ENCODE data around the gene COMT. TPM values are rescaled to one million over a fixed set of nuclear protein-coding genes. Genes with fewer than 3 reads are reported as not detected.
A peak's percentile ranks its signal among the peaks of the same experiment; 100 is the strongest.

COMT gene
- total RNA-seq, 1 experiment from 2014 or later, result 196 TPM

- H3K27me3 Mint-ChIP-seq (ENCODE audit: insufficient read depth, unreplicated experiment), result no peaks in the 10 kb centered on the region
- peaks cover 12% of the 10 kb centered on the region for H3K36me3 Mint-ChIP-seq (ENCODE audit: insufficient read depth, unreplicated experiment)
- no peak overlapping the region for H3K4me3 Mint-ChIP-seq (ENCODE audit: unreplicated experiment)
- peaks cover 7% of the 10 kb centered on the region for H3K4me1 Mint-ChIP-seq (ENCODE audit: insufficient read depth, unreplicated experiment)
- peak; percentile 97 for TF ChIP-seq CTCF (IDR thresholded peaks at IDR 0.05; ENCODE audit: unreplicated experiment)
- DNase-seq (ENCODE audit: unreplicated experiment), result peak; percentile 68
- no TSS peak for BruUV-seq (replicated peaks)
- POLR2A ChIA-PET, result interaction anchor here (1.0 kb wide), 1 partner anchor 147 kb away, joined by 3 read pairs; the partner anchor contains the start of gene TRMT2A
- intact Hi-C loops (cut with micrococcal nuclease), result loop anchor here (1.0 to 10.0 kb wide), 3 partner anchors 58 to 144 kb away; partner anchors contain the start of genes RANBP1 and TRMT2A
- H3K27ac Mint-ChIP-seq (ENCODE audit: low read depth, unreplicated experiment), result no peak overlapping the region
- CTCF ChIA-PET, result interaction anchor here (0.5 to 1.5 kb wide), 18 partner anchors 8 to 653 kb away, joined by 3 to 5 read pairs (median 3); no protein-coding TSS in a partner anchor
- H3K9me3 Mint-ChIP-seq (ENCODE audit: unreplicated experiment), result no peaks in the 10 kb centered on the region
Observed at GRCh38 chr22:19970479-19971275, 29.1 kb downstream of the COMT start.

- BruUV-seq (replicated peaks), result no TSS peak
- no peak for TF ChIP-seq CTCF (IDR thresholded peaks at IDR 0.05; ENCODE audit: unreplicated experiment)
- DNase-seq (ENCODE audit: unreplicated experiment), result no peak
- H3K27ac Mint-ChIP-seq (ENCODE audit: low read depth, unreplicated experiment), result no peak overlapping the region
- H3K27me3 Mint-ChIP-seq (ENCODE audit: insufficient read depth, unreplicated experiment), result no peaks in the 10 kb centered on the region
- H3K4me1 Mint-ChIP-seq (ENCODE audit: insufficient read depth, unreplicated experiment), result peaks cover 7% of the 10 kb centered on the region
- ChIA-PET CTCF (interaction anchor here (0.6 to 2.0 kb wide), 11 partner anchors 9 to 293 kb away, joined by 3 to 5 read pairs (median 3); no protein-coding TSS in a partner anchor), POLR2A (interaction anchor here (1.0 kb wide), 1 partner anchor 41 kb away, joined by 3 read pairs; no protein-coding TSS in a partner anchor)
- no peak overlapping the region for H3K4me3 Mint-ChIP-seq (ENCODE audit: unreplicated experiment)
- no peaks in the 10 kb centered on the region for H3K9me3 Mint-ChIP-seq (ENCODE audit: unreplicated experiment)
- intact Hi-C loops (cut with micrococcal nuclease), result loop anchor here (10.0 kb wide), 1 partner anchor 143 kb away; the partner anchor contains the start of genes RANBP1 and TRMT2A
- peaks cover 5% of the 10 kb centered on the region for H3K36me3 Mint-ChIP-seq (ENCODE audit: insufficient read depth, unreplicated experiment)
Observed at GRCh38 chr22:19971276-19972124, 29.9 kb downstream of the COMT start.

GRCh38 chr22:19972251-19972650 lies 30.7 kb downstream of the COMT start:
- no peaks in the 10 kb centered on the region for H3K27me3 Mint-ChIP-seq (ENCODE audit: insufficient read depth, unreplicated experiment)
- no peak overlapping the region for H3K27ac Mint-ChIP-seq (ENCODE audit: low read depth, unreplicated experiment)
- no peak for DNase-seq (ENCODE audit: unreplicated experiment)
- BruUV-seq (replicated peaks), result no TSS peak
- H3K9me3 Mint-ChIP-seq (ENCODE audit: unreplicated experiment), result no peaks in the 10 kb centered on the region
- H3K4me1 Mint-ChIP-seq (ENCODE audit: insufficient read depth, unreplicated experiment), result peaks cover 7% of the 10 kb centered on the region
- POLR2A ChIA-PET, result interaction anchor here (1.0 kb wide), 2 partner anchors 40 to 50 kb away, joined by 3 read pairs; no protein-coding TSS in a partner anchor
- TF ChIP-seq CTCF (IDR thresholded peaks at IDR 0.05; ENCODE audit: unreplicated experiment), result no peak
- CTCF ChIA-PET, result interaction anchor here (0.7 to 2.0 kb wide), 7 partner anchors 9 to 156 kb away, joined by 3 to 5 read pairs (median 3); no protein-coding TSS in a partner anchor
- intact Hi-C loops (cut with micrococcal nuclease), result loop anchor here (10.0 kb wide), 1 partner anchor 143 kb away; the partner anchor contains the start of genes RANBP1 and TRMT2A
- H3K4me3 Mint-ChIP-seq (ENCODE audit: unreplicated experiment), result no peak overlapping the region
- peaks cover 5% of the 10 kb centered on the region for H3K36me3 Mint-ChIP-seq (ENCODE audit: insufficient read depth, unreplicated experiment)

Measured in MCF 10A (cell line).